GOT3 (cell line): Measurements from ENCODE around the gene POLH.
"Not testable (repeated sequence)": the region's sequence is repeated elsewhere in the genome, so short reads cannot be mapped to it uniquely, and the experiment has no call there.

Experiments
- DNase-seq: peaks from one replicate; lab custom pipeline; 2025; ENCODE audit warnings: mixed read lengths; lab: John Stamatoyannopoulos, UW

POLH gene

DNA sequence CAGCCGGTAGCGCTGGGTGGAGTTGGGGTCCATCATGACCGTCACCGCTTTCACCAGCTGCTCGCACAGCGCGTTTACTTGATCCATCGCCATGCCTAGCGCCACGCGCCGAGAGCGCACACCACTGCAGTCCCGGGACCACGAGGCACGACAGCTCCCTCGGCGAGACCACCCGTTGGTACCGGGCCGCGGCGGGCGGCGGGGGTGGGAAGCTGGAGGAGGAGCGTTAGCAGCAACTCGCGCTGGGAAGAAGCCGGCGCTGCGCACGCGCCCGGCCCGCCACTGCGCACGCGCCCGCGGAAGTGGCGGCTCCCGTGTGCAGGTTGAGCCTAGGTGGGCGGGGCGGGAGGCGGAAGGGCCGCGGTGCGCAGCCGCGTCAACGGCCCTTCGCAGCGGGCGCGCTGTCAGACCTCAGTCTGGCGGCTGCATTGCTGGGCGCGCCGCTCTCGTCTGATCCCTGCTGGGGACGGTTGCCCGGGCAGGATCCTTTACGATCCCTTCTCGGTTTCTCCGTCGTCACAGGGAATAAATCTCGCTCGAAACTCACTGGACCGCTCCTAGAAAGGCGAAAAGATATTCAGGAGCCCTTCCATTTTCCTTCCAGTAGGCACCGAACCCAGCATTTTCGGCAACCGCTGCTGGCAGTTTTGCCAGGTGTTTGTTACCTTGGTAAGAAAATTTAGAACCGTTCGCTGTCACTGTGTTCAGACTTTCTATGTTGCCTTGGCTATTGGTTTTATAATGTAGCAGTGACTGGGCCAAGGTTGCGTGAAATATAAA is at the start of gene POLH, which contains the start of gene XPO5:
Gene POLH, plus strand, starts transcription at position 414 of the 780 bp plus-strand sequence. CDS start 6,135 bp downstream, outside the sequence.
Gene XPO5, minus strand, starts transcription at position 267 of the 780 bp plus-strand sequence. Its CDS starts 174 bp downstream, at position 93.
- peak; percentile 80 for DNase-seq

DNA sequence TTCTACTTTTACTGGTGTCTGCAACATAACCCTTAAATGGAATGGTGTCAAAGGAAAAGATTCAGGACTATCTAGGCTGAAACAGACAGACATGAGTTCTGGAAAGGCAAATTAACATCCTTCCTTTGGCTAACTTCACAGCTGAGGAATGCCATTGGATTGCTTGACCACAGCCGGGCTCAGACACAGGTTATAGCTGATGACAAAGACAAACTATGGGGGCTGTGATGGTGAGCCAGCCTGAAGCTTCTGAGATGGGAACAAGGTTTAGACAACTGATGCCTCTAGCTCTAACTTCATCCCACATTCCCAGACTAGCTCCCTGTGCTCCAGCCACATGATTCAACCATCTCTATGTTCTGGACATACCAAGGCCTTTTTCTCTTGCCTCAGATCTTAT is 43.8 kb upstream of the POLH start:
- DNase-seq, result no peak

DNA sequence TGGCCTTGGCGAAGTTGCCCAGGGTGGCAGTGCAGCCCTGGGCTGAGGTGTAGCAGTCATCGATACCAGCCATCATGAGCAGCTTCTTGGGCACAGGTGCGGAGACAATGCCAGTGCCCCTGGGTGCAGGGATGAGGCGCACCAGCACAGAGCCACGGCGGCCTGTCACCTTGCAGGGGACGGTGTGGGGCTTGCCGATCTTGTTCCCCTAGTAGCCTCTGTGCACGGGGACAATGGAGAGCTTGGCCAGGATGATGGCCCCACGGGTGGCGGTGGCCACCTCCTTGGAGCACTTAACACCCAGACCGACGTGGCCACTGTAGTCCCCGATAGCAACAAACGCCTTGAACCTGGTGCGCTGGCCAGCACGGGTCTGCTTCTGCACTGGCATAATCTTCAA is 37.0 kb upstream of the POLH start:
- DNase-seq, result not testable (repeated sequence)

DNA sequence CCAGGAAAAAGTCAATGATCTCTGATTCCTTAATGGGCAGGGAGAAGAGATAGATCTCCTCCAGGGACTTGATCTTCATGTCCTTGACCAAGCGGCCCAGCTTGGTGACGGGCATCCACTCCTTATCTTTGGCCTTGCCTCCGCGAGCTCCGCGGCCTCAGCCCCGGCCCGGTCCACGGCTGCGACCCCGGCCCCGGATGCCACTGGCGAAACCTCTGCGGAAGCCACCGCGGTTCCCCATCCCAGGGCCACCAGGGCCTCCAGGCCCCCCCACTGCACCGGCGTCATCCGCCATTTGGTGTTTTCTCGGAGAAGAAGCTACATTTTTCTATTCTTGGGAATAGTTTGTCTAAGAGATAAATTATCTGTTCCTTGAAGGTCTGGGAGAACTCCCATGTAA is 36.6 kb upstream of the POLH start:
- DNase-seq, result not testable (repeated sequence)

DNA sequence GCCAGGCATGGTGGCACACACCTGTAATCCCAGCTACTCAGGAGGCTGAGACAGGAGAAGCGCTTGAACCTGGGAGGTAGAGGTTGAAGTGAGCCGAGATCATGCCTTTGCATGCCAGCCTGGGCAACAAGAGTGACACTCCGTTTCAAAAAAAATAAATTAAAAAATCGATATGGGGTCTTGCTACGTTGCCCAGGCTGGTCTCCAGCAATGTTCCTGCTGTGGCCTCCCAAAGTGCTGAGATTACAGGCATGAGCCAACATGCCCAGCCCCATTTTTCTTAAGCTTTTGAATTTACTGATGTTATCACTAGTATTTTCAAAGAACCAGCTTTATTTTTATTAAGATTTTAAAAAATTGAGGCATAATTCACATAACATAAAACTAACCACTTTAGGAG is 35.5 kb upstream of the POLH start:
- no peak for DNase-seq

DNA sequence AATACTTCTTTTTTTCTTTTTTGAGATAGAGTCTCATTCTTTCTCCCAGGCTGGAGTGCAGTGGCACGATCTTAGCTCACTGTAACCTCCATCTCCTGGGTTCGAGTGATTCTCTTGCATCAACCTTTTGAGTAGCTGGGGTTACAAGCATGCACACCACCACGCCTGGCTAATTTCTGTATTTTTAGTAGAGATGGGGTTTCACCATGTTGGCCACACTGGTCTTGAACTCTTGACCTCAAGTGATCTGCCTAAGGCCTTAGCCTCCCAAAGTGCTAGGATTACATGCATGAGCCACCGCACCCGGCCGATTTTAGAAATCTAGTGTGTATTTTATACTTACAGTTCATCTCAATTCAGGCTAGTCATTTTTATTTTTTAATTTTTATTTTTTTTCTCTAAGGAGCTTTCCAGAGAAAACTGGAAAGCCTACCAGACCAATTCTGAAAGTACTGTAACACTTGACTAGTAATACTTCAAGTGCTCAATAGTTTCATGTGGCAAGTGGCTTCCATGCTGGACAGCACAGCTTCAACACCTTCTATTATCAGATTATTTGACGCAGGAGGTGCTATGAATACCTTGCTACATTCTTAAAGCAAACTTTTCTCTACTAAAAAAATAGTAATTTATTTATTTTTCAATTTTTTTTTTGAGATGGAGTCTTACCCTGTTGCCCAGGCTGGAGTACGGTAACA is 34.1 kb upstream of the POLH start:
- no peak for DNase-seq

DNA sequence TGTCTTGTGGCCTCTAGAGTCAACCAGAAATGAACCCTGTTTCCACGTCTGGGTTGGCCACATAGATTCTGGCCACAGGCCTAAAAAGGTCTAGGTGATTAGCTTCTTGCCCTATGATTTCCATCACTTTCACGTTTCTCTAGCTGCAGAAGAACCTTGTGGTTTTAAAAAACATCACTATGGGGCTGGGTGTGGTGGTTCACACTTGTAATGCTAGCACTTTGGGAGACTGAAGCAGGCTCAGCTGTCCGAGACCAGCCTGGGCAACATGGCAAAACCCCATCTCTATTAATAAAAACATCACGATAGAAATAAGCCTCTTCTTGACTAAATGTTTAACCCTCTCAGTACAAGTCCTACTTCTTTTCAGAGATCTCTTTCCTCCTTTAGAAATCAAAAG is 31.5 kb upstream of the POLH start:
- no peak for DNase-seq

DNA sequence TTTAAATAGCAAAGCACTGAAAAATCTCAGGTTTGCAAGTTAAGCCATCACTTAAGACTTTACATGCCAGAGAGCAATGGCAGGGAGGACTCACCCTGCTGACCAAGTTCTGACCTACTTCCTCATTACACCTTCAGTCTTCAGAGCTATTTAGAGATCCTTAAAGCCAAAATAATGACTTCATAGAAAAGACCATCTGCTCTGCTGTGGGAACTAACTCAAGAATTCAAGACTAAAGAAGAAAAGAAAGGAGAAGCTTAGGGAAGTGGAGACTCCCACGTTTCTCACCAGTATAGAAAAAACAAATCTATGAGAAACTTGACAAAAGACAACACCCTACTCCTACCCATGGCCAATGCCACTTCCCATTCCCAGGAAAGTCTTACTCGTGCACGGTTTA is 28.8 kb upstream of the POLH start:
- DNase-seq, result no peak

DNA sequence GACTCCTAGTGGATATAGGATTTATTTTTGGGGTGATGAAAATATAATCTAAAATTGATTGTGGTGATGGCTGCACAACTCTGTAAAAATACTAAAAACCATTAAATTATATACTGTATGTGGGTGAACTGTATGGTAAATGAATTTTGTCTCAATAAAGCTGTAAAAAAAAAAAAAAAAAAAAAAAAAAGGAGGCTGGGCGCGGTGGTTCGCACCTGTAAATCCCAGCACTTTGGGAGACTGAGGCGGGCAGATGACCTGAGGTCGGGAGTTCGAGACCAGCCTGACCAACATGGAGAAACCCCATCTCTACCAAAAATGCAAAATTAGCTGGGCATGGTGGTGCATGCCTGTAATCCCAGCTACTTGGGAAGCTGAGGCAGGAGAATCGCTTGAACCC is 18.4 kb upstream of the POLH start:
- DNase-seq, result not testable (repeated sequence)

DNA sequence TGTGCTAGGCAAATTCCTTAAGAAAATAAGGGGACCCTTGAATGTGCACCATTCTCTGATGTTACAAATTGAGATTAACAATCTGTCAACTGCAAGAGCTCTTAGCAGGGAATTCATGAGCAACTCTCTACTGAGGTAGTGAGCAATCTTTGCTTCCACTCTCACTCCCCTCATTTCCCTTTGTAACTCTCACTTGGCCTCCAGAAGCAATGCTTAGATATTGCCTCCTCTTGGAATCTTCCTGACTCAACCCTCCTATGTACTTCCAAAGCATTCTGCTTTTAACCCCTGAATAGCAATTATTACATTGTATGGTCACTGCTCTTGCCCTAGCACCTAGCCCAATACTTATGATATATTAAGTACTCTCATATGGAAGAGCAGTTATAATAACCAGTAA is 16.7 kb upstream of the POLH start:
- no peak for DNase-seq

DNA sequence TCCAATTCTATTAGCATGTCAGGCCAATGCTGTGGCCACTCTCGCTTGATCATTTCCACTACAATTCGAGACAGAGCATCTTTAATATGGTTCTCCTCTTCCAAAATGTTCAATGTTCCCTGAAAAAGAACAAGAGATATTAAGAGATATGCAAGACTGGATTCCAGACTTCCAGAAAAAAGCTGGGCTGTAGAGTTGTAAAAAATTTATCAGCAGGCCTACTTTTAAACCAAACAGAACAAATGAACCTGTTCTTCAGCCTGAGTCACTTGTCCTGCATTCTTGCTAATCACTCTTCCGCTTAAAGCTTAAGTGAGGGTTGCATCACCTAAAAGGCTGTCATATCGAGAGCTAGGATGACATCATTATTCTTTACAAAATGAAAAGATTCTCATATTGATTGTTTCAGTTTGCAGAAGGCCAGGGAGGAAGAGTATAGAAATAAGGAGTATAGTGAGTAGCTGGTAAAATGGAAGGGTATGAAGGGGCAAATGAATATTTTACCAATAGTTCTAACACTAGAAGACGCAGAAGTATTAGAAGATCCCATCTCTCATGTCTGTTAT is 5.0 kb upstream of the POLH start:
- no peak for DNase-seq

DNA sequence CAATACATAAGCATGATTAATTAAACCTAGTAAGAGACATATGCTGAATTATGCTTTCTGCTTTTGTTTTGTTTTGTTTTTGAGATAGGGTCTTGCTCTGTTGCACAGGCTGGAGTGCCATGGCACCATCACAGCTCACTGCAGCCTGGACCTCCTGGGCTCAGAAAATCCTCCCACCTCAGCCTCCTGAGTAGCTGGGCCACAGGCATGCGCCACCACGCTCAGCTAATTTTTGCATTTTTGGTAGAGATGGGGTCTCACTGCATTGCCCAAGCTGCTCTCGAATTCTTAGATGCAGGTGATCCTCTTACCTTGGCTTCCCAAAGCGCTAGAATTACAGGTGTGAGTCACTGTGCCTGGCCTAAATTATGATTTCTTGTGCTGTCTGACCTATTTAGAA is 4.0 kb upstream of the POLH start:
- no peak for DNase-seq

DNA sequence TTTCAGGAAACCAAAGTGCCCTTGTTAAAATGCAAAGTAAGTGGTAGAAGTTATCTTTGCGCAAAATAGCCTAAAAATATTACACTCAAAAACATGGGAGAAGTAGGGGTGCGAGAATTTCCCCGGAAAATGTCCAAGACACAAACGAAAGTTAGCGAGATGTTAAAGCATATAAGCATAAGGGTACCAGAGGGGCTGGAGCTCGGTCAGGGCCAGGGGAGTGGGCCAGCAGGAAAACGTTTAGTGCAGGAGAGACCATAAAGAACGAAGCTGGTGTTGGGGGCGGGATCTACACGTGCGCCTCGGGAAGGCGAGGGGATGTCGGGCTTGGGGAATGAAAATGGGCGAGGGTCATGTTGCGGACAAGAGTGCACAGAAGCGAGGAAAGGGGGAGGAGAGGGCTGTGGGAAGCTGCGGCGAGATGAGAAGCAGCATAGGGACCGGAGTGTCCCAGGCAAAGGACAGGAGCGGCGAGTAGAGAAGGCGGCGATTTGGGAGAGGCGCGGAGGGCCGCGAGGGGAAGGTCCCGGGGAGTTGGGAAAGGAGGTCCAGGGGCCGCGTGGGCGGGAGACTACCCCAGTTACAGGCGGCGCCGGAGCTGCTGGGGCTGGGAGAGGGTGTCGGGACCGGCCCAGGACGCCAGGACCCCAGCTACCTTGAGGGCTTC is 747 bp upstream of the POLH start:
- DNase-seq, result no peak

DNA sequence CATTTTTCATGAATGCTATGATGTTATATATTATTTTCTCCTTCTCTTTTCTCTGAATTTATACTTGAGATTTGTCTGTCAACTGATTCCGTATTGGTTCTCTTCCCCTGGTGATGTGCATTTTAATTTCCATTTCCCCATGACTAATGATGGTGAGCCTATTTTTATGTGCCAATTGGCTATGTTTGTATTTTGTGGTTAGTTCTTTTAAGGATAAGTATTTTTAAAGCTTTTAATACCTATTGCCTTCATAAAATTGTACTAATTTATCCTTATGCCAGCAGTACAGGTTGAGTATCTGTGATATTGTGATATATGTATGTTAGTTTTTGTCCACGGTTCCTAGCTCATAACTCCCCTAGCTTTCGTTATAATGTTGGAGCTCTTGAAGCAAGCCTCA is 2.8 kb downstream of the POLH start:
- DNase-seq, result no peak

DNA sequence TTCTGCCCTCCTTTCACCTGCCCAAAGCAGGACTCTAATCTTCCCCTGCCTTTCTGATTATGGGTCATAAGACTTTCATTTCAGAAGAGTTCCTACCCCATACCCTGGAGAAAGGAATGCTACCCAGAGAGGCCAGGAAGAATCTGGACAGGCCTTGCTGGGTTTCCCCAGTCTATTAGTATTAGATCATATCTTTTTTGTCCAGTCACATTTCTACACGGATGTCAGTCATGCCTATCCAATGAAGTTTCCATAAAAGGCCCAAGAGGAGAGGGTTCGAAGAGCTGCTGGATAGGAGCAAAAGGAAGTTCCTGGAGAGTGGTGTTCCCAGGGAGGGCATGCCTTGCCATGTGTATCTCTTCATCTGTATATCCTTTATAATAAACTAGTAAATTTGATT is 3.2 kb downstream of the POLH start:
- DNase-seq, result no peak

DNA sequence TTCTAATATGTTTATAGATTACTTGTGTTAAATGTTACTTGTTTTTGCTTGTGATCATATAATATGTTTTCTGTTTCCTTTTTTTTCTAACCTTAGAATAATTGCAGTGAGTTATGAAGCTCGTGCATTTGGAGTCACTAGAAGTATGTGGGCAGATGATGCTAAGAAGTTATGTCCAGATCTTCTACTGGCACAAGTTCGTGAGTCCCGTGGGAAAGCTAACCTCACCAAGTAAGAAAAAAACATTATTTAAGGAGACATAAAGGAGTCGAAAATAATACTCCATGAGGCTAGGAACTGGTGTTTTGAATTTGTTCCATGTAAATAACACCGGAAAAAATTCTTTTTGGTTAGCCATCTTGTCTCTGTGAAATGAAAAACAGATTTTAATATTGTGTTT is 6.9 kb downstream of the POLH start:
- no peak for DNase-seq

DNA sequence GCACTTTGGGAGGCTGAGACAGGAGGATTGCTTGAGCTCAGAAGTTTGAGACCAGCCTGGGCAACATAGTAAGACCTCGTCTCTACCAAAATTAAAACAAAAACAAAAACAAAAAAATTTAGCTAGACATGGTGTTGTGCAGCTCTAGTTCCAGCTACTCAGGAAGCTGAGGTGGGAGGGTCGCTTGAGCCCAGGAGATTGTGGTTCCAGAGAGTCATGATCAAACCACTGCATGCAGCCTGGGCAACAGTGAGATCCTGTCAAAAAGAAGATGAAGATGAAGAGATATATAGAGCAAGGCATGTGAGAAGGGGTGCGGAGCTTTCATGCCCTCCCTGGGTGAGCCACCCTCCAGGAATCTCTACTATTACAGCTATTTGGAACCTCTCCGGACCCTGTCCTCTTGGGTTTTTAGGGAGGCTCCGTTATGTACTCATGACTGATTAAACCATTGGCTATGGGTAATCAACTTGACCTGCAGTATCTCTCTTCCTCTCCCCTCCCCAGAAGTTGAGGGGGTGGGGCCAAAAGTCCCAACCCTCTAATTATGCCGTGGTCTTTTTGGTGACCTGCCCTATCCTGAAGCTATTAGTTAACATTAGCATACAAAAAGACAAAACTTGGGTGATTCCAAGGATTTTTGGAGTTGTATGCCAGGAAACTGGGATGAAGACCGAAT is 9.0 kb downstream of the POLH start:
- no peak for DNase-seq

DNA sequence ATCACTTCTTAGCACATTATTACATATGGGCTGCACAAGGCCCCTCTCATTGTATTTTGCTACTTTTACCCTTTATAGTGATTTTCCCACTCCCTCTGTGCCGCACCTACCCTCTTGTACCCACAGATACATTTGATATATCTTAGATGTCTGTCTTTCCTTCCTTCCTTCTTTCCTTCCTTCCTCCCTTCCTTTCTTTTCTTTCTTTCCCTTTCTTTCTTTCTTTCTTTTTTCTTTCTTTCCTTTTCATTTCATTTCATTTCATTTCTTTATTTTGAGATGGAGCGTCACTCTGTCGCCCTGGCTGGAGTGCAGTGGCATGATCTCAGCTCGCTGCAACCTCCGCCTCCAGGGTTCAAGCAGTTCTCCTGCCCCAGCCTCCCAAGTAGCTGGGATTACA is 12.2 kb downstream of the POLH start:
- no peak for DNase-seq

DNA sequence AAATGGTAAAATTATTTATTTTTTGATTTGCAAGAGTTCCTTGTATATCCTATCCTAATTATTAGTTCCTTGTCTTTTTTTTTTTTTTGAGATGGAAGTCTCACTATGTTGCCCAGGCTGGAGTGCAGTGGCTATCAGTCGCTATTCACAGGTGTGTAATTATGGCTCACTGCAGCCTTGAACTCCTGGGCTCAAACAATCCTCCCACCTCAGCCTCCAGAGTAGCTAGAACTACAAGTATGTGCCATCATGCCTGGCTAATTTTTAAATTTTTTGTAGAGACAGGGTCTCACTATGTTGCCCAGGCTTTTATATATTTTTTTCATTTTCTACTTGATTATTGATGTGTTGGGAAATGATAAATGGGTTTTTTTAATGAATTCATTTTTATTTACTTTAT is 13.6 kb downstream of the POLH start:
- not testable (repeated sequence) for DNase-seq

DNA sequence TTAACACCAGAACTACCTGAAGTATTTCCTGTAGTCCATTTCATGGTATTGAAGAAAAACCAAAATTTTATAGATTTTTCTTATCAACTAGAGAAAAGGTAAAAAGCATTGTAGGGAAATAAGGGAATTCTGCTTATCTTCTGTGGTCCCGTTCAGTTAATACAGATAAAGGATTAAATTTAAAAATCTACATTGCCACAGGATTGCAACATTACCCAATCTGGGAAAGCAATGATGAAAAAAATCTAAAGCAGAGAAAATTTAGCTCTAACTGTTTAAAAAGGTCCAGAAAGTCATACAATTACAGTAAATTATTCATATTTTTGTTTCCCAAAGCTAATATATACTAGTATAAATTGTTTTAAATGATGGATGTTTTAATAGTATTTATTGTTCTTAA is 18.0 kb downstream of the POLH start:
- DNase-seq, result no peak

DNA sequence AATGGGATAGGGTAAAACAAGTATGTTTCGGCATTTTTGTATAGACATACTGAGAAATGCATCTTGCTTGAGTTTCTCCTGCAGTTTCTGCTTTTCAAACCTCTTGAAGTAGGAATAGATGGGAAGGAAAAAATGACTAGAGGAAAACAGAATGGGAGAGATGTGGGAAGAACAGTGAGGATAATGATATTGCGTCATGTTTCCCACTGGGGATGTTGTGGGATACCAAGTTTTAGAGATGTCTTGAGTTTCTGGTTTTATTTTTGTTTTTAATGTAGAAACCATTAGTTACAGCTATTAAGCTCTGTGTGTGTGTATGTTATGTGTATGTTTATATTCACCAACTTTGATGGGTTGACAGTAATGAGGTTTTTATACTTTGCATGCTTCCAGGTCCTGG is 24.6 kb downstream of the POLH start:
- no peak for DNase-seq

DNA sequence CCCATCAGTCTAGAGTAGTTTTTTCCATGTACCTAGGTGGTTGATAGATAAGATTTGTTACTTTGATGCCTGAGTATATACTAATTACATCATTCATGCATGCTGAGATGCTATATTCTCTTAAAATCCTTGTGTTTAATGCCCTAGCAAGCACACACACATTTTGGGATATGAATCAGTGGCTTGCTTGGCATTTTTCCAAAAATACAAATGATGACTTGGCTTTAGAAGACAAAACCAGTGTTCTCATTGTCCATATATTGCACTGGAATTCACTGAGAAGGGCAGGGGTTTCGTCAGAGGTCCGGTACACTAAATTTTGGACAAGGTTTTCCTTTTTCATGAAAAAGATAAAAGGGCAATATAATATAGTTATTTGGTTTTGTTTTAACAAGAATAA is 28.2 kb downstream of the POLH start:
- no peak for DNase-seq
